IPS-18c (cell line): ENCODE measurements around the gene PRADC1.

ENCODE experiments used
- H3K4me3 ChIP-seq: 2 replicates; pipeline ENCODE4 v1.7.0; 2013; ENCODE audit warnings: low read depth, mild to moderate bottlenecking, low read length, moderate library complexity; ENCODE audit not compliant: insufficient read depth
- H3K9me3 ChIP-seq: one replicate; pipeline ENCODE4 v1.6.1; 2013; ENCODE audit warnings: mild to moderate bottlenecking, low read length, moderate library complexity; ENCODE audit not compliant: control insufficient read depth, insufficient read depth

The PRADC1 gene

GRCh38 chr2:73260338-73260984 is 27.4 kb upstream of the PRADC1 start:
- H3K4me3 ChIP-seq, result no peak overlapping the region
- no peaks in the 10 kb centered on the region for H3K9me3 ChIP-seq

- H3K9me3 ChIP-seq, result no peaks in the 10 kb centered on the region
- H3K4me3 ChIP-seq, result no peak overlapping the region
Observed at GRCh38 chr2:73259704-73260337, 26.8 kb upstream of the PRADC1 start.

GRCh38 chr2:73259276-73259675 is 26.2 kb upstream of the PRADC1 start:
- no peak overlapping the region for H3K4me3 ChIP-seq

GRCh38 chr2:73258913-73259215 is 25.8 kb upstream of the PRADC1 start:
- no peaks in the 10 kb centered on the region for H3K9me3 ChIP-seq
- H3K4me3 ChIP-seq, result no peak overlapping the region

More at GRCh38 chr2:73259276-73259675, 26.2 kb upstream of the PRADC1 start:
- no peaks in the 10 kb centered on the region for H3K9me3 ChIP-seq

GRCh38 chr2:73258186-73258912 is 25.3 kb upstream of the PRADC1 start:
- H3K4me3 ChIP-seq, result no peak overlapping the region

GRCh38 chr2:73257425-73258125 is 24.5 kb upstream of the PRADC1 start:
- H3K4me3 ChIP-seq, result no peak overlapping the region

More at GRCh38 chr2:73258186-73258912, 25.3 kb upstream of the PRADC1 start:
- H3K9me3 ChIP-seq, result no peaks in the 10 kb centered on the region

GRCh38 chr2:73257021-73257420 is 24.0 kb upstream of the PRADC1 start:
- H3K9me3 ChIP-seq, result no peaks in the 10 kb centered on the region
- H3K4me3 ChIP-seq, result no peak overlapping the region

More at GRCh38 chr2:73257425-73258125, 24.5 kb upstream of the PRADC1 start:
- no peaks in the 10 kb centered on the region for H3K9me3 ChIP-seq

- H3K4me3 ChIP-seq, result no peak overlapping the region
Observed at GRCh38 chr2:73256618-73256922, 23.5 kb upstream of the PRADC1 start.

GRCh38 chr2:73255907-73256617 is 23.0 kb upstream of the PRADC1 start:
- no peak overlapping the region for H3K4me3 ChIP-seq
- H3K9me3 ChIP-seq, result no peaks in the 10 kb centered on the region

More at GRCh38 chr2:73256618-73256922, 23.5 kb upstream of the PRADC1 start:
- H3K9me3 ChIP-seq, result no peaks in the 10 kb centered on the region

- no peak overlapping the region; the same call in 1 of the 2 replicates for H3K4me3 ChIP-seq
Observed at GRCh38 chr2:73255007-73255644, 22.1 kb upstream of the PRADC1 start.

GRCh38 chr2:73254343-73255006 is 21.4 kb upstream of the PRADC1 start:
- no peaks in the 10 kb centered on the region for H3K9me3 ChIP-seq
- no peak overlapping the region; the same call in 1 of the 2 replicates for H3K4me3 ChIP-seq

More at GRCh38 chr2:73255007-73255644, 22.1 kb upstream of the PRADC1 start:
- H3K9me3 ChIP-seq, result no peaks in the 10 kb centered on the region

GRCh38 chr2:73253901-73254300 is 20.9 kb upstream of the PRADC1 start:
- H3K9me3 ChIP-seq, result no peaks in the 10 kb centered on the region
- no peak overlapping the region for H3K4me3 ChIP-seq

GRCh38 chr2:73253400-73253799 is 20.4 kb upstream of the PRADC1 start:
- Histone ChIP-seq H3K9me3 (no peaks in the 10 kb centered on the region), H3K4me3 (no peak overlapping the region)

GRCh38 chr2:73252238-73253027 is 19.4 kb upstream of the PRADC1 start:
- Histone ChIP-seq H3K4me3 (no peak overlapping the region), H3K9me3 (no peaks in the 10 kb centered on the region)

- no peaks in the 10 kb centered on the region for H3K9me3 ChIP-seq
Observed at GRCh38 chr2:73250872-73251846, 18.1 kb upstream of the PRADC1 start.

More at GRCh38 chr2:73250872-73251846, 18.1 kb upstream of the PRADC1 start:
- no peak overlapping the region for H3K4me3 ChIP-seq
